AG08396 (cell line): ENCODE results near the gene ZFYVE28.
A peak's percentile ranks its signal among the peaks of the same experiment; 100 is the strongest.
"Not testable (repeated sequence)": the region's sequence is repeated elsewhere in the genome, so short reads cannot be mapped to it uniquely, and the experiment has no call there.

Experiments used
- DNase-seq: peaks from one replicate; pipeline ENCODE4 v3.0.0; 2012; ENCODE audit warnings: low spot score, mixed read lengths

Gene ZFYVE28

DNA sequence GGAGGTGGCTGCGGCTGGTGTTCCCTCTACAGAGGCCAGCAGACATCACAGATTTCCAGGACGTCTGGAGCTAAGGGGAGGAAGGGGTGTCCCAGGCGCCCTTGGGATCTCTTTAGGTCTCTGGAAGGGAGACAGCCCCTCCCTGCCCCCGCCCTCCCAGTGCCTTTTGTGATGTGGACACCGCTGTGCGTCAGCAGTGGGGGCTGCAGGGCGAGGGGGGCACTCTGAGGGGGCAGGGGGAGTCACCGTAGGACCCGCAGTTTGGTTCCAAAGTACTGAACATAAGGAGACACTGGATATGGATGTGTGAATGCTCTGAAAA lies 130.9 kb downstream of the ZFYVE28 start:
- DNase-seq: no peak

DNA sequence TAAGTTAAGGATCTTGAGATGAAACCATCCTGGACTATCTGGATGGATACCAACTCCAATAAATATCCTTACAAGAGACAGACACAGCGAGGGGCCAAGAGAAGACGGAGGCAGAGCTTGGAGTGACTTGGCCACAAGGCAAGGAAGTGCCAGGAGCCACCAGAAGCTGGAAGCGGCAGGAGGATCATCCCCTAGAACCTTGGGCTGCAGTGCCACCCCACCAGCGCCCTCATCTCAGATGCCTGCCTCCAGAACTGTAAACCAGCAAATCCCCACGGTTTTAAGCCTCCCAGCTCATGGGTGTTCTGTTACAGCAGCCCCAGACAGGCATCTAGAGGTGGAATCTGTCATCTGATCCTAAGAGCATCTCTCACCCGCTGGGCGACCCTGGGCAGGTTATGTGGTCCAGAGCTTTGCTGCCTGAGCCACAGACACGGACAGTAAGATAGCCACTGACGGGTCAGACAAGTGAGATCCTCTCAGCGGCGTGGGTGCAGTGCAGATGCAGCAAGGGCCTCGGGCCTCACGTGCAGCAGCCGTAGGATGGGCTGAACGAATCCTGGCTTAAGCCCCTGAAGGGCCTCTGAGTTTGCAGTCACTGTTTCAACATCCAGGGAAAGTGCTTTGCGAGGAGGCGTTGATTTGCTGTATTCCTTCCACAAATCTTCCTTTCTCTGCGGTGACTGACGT lies 131.4 kb downstream of the ZFYVE28 start:
- DNase-seq: no peak

DNA sequence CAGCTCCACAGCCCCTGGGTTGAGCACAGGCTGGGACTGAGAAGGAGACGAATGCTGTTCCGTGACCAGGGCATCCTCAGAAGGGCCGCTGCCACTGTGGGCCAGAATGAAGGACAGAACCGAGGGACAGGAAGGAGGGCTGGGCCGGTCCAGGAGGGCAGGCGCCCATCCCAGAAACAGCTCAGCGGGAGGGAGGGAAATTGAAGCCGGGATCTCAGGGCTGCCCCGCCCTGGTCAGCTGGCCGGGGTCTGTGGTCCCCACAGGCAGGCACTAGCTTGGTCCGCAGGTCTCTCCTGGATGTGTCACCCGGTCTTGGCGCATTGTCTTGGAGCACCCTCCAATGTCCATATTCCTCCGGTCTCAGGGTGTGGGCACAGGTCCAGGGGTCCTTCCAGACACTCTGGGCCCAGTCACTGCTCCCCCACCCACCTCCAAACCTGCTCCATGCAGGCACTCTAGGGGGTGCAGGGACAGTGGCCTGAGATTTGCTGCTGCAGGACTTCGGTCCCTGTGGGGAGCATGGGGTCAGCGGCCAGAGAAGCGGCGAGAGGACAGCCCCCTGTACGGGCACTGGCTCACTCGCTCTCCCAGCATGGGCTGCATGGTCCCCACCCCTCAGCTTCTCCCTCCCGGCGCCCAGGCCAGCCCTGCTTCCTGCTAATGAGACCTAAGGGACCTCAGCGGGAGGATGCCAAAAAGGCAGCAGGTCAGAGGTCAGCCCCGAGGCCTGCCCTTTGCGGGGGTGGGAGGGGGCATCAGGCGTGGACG lies 132.6 kb downstream of the ZFYVE28 start:
- no peak for DNase-seq

DNA sequence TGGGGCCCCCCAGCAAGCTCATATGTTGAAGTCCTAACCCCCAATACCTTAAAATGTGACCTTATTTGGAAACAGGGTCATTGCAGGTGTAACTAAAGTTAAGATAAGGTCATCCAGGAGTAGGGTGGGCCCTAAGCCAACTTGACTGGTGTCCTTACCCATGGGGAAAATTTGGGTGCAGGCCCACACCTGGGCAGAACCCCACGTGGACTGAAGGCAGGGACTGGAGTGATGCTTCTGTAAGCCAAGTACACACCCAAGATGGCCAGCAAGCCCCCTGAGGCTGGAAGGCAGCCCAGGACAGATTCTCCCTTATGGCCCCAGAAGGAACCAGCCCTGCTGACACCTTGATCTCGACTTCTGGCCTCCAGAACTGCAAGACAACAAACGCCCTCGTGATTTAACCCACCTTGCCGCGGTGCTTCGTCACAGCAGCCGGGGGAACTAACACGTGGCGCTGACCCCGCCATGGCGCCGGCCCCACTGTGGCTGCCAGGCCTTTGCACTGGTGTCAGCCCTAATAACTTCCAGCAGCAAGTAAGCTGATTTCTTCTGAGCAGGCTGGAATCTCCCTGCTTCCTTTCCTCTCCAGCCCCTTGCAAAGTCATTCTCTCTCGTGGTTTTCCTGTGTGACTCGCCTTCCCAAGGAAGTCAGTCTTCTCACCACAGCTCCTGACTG lies 133.4 kb downstream of the ZFYVE28 start:
- DNase-seq: peak; percentile 78

DNA sequence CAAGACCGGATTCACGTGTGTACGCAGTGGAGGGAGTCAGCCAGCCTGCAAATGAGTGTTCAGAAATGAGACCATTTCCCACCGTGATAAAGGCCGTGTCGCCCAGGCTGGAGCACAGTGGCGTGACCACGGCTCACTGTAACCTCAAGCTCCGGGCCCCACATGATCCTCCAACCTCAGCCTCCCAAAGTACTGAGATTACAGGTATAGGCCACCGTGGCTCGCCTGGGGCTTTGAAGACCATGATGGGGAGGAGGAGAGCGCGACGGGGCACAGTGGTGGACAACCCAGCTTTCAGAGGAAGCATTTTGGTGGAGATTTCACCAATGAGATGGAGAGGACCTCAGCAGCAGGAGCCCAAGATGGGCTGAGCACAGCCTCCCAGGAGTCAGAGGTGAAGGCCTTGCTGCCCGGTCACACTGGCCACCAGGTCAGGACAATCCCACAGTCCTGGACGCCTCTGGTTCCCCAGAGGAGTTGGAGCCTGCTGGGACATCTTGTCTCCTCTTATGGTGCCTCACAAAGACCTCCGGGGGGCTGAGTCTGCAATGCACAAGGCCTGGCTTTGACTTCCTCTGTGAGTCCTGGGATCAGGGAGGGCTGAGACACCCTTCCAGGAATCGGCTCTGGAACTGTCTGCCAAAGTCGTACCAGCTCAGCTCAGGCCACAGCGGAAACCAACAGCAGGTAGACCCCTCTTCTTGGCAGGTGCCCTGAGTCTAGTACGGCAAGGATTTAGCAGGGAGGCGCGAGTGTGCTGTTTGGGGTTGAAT lies 134.1 kb downstream of the ZFYVE28 start:
- DNase-seq: no peak

DNA sequence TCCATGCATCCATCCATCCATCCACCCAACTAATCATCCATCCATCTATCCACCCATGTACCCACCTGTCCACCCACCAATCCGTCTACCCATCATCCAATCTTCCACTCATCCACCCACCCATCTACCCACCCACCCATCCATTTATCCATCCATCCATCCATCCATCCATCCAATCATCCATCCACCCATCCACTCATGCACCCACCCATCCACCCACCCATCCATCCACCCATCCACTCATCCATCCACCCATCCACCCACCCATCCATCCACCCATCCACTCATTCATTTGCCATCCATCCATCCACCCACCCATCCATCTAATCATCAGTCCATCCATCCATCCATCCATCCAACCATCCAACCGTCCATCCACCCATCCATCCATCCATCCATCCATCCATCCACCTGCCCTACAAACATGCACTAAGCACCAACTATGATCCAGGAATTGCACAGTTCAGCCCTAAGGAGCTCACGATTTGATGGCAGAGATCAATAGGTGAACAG lies 135.2 kb downstream of the ZFYVE28 start:
- DNase-seq: no peak

DNA sequence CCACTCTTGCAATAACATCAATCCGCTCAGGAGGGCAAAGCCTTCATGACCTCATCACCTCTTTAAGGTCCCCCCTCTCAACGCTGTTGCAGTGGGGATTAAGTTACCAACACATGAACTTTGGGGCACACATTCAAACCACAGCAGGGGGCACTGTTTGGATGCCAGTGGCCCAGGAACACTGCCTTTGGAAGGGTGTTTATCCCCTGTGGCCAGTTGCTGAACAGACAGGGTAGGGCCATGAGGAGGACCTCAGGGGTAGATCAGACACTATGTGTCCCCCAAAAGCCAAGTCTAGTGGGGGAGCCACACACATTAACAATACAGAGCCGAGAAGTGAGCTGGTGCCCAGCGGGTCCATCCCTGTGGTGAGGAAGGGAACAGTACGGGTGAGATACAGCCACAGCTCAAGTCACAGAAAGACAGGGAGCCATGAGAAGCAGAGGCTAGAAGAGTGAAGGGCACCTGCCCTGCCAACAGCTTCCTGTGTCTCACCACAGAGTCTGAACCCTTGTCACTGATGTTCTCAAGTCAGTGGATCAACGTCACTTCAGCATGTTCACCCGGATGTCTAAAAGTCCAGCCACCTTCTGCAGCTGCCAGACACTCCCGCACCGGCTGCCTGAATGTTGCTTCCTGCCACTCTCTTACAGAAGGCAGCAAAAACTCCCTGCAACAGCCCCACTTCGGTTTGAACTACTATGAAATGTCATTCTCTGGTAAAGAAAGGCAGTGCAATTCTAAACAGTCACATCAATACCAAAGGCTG lies 136.7 kb downstream of the ZFYVE28 start:
- DNase-seq: no peak

DNA sequence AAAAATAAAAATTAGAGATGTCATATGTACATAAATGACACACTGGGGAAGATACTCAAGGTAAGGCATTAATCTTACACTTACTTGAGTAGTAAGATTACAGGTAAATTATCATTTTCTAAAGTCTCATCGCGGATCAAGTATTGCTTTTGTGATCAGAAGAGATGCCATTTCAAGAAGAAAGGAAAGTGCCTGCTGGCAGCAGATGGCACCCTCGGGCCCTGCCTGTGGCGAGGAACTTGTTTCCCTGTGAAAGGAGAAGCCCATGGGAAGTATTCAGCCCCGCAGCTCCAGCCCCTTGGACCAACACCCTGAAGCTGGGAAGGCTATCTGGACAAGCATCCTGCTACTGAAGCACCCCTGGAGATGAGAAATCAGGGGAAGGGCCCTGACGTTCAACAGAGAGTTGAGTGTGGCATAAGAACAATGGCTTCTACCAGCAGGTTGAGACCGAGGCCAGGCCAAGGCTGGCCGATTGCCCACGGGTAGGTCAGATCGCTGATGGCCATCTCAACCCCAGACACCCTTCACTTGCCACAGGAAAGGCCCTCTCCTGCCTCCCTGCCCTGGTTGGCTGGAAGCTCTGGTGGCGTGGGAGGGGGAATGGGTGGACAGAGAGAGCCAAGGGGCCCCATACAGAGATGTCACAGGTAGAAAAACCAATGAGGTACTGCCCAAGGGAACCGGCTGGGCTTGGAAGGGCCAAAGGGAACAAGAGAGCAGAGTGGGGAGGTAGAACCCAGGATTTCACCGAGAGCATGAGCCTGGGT lies 137.7 kb downstream of the ZFYVE28 start:
- no peak for DNase-seq

DNA sequence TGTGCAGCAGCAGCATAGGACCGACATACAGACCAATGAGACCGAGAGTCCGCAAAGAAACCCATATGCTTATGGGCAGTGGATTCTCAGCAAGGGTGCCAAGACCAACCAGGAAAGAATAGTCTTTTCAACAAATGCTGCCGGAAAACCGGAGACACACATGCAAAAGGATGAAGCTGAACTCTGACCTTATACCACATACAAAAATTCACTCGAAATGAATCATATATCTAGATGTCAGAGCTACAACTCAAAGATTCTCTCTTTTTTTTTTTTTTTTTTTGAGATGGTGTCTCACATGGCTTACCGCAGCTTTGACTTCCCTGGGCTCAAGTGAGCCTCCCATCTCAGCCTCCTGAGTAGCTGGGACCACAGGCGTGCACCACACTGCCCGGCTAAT lies 140.5 kb downstream of the ZFYVE28 start:
- DNase-seq: no peak

DNA sequence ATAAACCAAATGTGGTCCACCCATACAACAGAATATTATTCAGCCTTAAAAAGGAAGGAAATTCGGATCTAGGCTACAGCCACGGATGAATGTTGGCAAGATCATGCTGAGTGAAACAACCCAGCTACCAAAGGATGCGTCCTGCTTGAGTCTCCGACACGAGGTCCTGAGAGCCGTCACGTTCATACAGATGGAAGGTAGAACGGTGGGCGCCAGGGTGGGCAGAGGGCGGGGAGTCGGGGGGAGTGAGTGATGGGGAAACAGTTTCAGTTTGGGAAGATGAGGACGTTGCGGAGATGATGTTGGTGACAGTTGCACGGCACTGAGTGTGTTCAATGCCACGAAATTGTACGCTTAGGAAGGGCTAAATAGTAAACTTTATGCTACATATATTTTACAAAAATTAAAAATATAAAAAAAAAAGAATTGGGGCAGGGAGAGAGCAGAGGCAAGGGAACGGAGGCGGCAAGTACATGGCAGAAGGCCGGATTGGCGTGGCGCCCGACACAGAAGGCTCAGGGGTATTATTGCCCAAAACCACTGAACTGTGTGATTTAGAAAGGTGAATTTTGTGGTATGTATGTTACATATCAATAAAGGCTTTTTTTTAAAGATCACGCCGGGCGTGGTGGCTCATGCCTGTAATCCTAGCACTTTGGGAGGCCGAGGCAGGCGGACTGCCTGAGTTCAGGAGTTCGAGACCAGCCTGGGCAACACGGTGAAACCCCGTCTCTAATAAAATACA lies 141.7 kb downstream of the ZFYVE28 start:
- DNase-seq: no peak

DNA sequence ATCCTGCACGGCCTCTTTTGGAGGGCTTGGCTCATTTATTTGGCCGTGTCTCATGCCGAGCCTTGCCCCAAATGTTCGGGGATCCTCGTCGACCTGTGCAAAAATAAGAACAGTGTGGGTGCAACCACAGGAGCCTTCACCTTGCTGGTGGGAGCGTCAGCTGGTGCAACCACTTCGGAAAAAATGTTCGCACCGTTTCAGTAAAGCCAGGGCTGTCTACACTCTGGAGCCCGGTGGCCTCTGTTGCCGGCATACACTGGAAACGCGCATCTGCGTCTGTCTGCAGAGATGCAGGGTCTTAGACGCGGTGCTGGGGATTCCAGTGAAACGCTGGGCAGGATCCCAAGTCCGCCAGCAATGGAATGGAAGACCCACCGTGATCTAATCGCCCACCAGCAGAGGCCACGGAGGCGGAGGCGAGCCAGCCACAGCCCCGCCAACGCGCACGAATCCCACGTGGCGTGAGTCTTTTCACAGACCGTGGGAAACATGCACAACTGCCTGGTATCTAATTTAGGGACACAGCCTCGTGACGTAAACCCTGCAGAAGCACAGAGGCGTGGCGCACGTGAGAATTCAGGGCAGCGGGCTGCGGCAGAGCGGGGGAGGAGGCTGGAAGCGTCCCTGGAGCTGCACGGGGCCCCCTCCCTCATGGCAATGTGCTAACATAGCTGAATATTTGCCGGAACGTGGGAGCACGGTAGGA lies 142.7 kb downstream of the ZFYVE28 start:
- no peak for DNase-seq

DNA sequence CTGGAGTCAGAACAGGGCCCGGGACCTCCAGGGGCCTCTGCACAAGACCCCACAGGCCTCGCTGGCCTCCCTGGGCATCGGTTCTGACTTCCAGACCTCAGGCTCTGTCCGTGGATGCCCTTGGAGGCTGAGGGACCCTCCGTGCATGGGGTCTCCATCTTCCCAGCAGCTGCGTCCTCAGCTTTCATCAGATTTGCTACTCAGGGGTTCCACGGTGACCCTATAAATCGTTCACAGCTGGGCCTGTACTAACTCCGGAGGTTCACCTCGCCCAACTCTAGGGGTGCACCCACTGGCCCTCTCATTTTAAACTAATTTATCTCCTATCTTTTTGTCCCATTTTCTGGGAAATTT lies 143.4 kb downstream of the ZFYVE28 start:
- DNase-seq: not testable (repeated sequence)

DNA sequence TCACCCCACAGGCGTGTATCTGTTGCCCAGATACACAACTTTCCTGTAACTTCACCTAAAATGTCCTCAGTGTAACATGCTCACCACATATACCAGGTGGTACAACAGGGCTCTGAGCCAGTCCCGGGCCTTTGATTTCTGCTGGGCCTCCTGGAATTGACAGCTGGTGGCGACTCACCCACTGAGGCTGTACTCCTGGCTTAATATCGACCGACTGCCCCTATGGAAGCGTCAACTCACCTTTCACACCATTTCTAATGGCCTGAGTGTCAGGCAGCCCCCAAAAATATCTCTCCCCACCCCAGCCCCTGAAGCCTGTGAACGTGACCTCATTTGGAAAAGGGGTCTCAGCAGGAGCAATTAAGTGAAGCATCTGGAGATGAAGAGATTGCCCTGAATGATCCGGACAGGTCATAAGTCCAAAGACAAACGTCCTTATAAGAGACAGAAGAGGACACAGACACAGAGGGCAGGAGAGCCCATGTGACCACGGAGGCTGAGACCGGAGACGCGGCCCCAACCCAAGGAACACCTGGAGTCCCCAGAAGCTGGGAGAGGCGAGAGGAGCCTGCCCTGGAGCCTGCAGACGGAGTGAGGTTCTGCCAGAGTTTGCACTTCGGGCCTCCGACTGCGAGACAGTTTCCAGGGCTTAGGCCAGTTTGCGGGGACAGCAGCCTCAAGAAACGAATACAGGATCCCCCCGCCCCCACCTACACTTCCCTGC lies 144.0 kb downstream of the ZFYVE28 start:
- DNase-seq: no peak

DNA sequence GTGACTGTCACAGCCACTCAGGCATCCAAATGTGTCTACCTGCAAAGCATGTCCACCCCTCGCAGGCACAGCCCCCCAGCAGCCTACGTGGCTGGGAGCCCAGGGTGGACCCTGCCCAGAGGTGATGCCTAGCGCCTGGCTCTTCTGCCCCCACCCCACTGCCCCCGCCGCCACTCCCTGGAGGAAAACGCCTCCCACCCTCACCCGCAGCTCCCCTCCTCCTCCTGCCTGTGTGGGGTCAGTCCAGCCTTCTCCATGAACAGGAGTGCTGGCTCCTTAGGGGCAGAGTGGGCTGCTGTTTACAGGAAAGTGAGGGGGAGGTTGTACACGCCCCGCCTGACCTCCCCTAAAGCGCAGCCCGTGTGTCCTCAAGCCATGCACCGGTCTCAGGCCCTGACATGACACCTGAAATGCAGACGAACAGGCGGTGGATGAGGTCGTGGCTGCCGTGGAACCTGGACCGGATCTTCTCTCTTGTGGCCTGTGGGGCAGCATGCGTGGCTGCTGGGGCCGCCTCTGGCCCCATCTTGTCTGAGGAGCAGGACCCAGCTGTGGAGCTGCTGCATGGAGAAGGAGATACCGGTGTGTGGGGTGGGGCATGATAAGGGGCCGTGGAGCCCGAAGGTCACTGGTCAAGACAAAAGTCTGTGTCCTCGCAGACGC lies 144.7 kb downstream of the ZFYVE28 start:
- no peak for DNase-seq

DNA sequence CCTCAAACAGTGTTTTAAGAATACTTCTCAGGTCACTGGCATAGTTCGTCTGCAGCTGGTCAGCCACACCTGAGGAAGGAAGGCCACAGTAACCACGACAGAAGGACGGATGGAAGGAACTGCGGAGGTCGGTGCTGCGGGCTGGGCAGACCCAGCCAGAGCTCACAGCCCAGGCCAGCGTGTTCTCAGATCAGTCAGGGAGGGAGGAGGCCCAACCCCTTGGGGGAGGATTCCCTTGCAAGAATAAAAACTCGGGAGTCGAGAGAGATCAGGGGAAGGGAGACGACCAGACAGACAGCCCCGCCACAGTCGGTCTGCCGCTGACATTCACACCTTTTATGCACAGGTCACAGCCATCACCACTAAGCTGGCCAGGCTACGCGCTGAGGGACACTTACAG lies 145.2 kb downstream of the ZFYVE28 start:
- no peak for DNase-seq

DNA sequence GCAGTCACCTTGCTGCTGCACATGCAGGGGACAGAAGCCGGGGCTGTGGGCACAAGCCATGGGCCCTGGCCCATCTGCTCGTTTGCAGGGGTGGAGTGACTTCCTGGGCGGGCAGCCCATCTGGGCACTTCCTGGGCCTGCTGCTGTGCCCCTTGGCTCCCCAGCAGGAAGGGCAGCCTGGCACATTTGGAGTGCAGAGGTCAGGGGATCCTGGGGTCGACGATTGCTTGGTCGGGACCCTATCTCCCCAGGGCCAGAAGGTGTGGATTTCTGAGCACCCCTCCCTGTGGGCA lies 145.7 kb downstream of the ZFYVE28 start:
- no peak for DNase-seq

DNA sequence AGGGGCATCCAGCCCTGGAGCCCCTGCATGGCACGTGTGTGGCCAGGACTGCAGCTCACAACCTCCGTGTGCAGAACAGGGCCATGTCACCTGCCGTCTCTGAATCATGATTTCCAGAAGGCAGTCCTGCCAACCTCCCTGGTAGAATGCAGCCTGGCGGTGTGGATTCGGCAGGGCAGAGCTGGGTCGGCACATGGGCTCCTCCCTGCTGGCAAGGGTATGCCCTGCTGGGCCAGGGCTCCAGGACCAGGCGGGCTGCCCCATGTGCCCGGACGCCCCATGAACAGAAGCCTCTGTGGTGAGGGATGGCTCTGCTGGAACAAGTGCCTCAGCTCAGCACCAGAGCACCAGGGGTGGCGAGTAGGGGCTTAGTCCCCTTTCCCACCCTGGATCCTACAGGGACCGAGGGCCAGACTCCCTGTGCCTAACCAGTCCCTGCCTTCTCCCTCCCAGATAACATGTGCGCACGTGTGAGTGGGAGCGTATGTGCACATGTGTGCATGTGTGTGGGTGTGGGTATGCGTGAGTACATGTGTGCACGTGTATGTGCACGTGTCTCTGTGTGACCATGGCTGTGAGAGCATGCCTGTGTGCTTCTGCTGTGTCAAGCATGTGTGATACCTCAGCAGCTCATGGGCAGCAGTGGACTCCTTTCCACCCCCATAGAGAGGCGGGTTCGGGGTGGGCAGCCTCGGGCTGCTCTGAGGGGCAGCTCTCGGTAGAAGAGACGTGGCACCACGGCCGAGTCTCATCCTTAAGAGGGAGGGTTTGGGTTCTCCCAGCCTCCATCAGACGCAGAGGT lies 146.2 kb downstream of the ZFYVE28 start:
- DNase-seq: no peak
